Measurements from ENCODE around the gene SRD5A3. TPM values are rescaled to one million over a fixed set of nuclear protein-coding genes. Genes with fewer than 3 reads are reported as not detected.

Gene SRD5A3
- total and polyA plus RNA-seq, 2 donors (not counting 3 experiments of a cell fraction or from before 2014, with no cell fraction given), result 23.6 to 24.3 TPM

DNA sequence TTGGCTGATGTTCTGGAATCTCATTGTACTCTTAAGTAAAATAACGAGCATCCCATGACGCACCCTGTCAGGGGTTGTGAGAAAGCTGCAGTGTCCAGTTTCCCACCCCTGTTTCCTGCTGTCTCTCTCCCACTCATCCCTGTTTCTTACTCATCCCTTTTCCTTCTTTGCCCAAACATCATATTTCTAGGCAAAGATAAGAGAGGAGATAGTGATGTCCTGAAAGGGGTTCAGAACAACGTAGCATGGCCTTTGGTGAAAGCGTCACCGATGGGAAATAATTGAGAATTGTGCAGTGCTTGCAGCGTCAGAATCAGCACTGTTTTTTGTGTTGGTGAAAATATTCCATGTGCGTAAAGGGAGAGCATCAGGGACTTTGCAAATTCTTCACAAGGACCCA lies 26.2 kb downstream of the SRD5A3 start:
- Histone ChIP-seq H3K27me3 (ENCODE audit: control insufficient read depth in 2 of 2, insufficient read depth in 2 of 2, low read length in 2 of 2) (no peaks in the 10 kb centered on the region), H3K79me2 (ENCODE audit: control insufficient read depth, insufficient read depth, low read length) (no peaks in the 10 kb centered on the region), H3K4me3 (replicated peaks in 1 of 3; ENCODE audit: insufficient read depth in 1 of 3, low read depth in 1 of 3, low read length in 3 of 3) (no peak overlapping the region), H3K27ac (ENCODE audit: insufficient read depth, low read depth, low read length) (no peak overlapping the region), H3K9ac (replicated peaks; ENCODE audit: extremely low read depth, insufficient read depth, low read length) (no peak overlapping the region), H3K9me3 (replicated peaks; ENCODE audit: control insufficient read depth, insufficient read depth, low read length) (no peaks in the 10 kb centered on the region), H2AFZ (ENCODE audit: low read depth, low read length) (no peak overlapping the region), H3K4me2 (ENCODE audit: insufficient read depth, low read length) (no peak overlapping the region), H3K4me1 (ENCODE audit: control insufficient read depth, extremely low read depth, insufficient read depth, low read length) (no peaks in the 10 kb centered on the region), H3K36me3 (ENCODE audit: control insufficient read depth in 2 of 2, extremely low read depth in 1 of 2, insufficient read depth in 2 of 2, low read length in 2 of 2) (no peaks in the 10 kb centered on the region), H3K9me1 (replicated peaks; ENCODE audit: control insufficient read depth, extremely low read depth, insufficient read depth, low read length) (no peaks in the 10 kb centered on the region), H4K20me1 (replicated peaks; ENCODE audit: control insufficient read depth, extremely low read depth, insufficient read depth, low read length) (no peaks in the 10 kb centered on the region)
- BruUV-seq (replicated peaks), result no TSS peak
- DNase-seq (ENCODE audit: low read depth, low spot score), result no peak
- CTCF ChIA-PET, result interaction anchor here (1.6 kb wide), 1 partner anchor 26 kb away, joined by 4 read pairs; the partner anchor contains the start of gene SRD5A3
- dilution Hi-C loops (cut with MboI; ENCODE audit: extremely low pct_ligation_motif_present, low sequenced_read_pairs), result no loop called here
- POLR2A ChIA-PET, result no interaction called here
- intact Hi-C loops (cut with micrococcal nuclease), result no loop called here
- no peak for TF ChIP-seq POLR2A (IDR thresholded peaks at IDR 0.05; ENCODE audit: low read depth, low read length)
- TF ChIP-seq GATA2 (IDR thresholded peaks at IDR 0.05; ENCODE audit: insufficient read depth, insufficient read length, low read depth, low read length), result no peak
- no peak for TF ChIP-seq EZH2 (IDR thresholded peaks at IDR 0.05; ENCODE audit: borderline replicate concordance, low read depth, low read length, severe bottlenecking)
- TF ChIP-seq CTCF (IDR thresholded peaks at IDR 0.05; ENCODE audit: extremely low read depth in 1 of 2, insufficient read depth in 1 of 2, low read depth in 1 of 2, low read length in 2 of 2), result no peak
- no peak for TF ChIP-seq MYC (IDR thresholded peaks at IDR 0.05; ENCODE audit: low read depth, low read length)
- TF ChIP-seq, protein P1, sequence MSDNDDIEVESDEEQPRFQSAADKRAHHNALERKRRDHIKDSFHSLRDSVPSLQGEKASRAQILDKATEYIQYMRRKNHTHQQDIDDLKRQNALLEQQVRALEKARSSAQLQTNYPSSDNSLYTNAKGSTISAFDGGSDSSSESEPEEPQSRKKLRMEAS (IDR thresholded peaks at IDR 0.05; ENCODE audit: insufficient read depth, insufficient read length), result no peak
- no peak for TF ChIP-seq FOS (IDR thresholded peaks at IDR 0.05; ENCODE audit: borderline replicate concordance, insufficient read depth, low read length)
- TF ChIP-seq POLR2AphosphoS5 (IDR thresholded peaks at IDR 0.05; ENCODE audit: insufficient read depth, low read depth, low read length), result no peak
- TF ChIP-seq JUN (IDR thresholded peaks at IDR 0.05; ENCODE audit: borderline replicate concordance, insufficient read depth, insufficient read length, low read depth), result no peak
- FAIRE-seq, result no peak
